GM19395 (cell line): ENCODE data around the gene KIF1B.
"Not testable (repeated sequence)": the region's sequence is repeated elsewhere in the genome, so short reads cannot be mapped to it uniquely, and the experiment has no call there.

ENCODE experiments used
- ATAC-seq: cut with Tn5 transposase; IDR thresholded peaks from one replicate; pipeline ENCODE4 v1.9.1; 2021; ENCODE audit warnings: mild to moderate bottlenecking, moderate library complexity; ENCODE audit not compliant: unreplicated experiment

Gene KIF1B

DNA sequence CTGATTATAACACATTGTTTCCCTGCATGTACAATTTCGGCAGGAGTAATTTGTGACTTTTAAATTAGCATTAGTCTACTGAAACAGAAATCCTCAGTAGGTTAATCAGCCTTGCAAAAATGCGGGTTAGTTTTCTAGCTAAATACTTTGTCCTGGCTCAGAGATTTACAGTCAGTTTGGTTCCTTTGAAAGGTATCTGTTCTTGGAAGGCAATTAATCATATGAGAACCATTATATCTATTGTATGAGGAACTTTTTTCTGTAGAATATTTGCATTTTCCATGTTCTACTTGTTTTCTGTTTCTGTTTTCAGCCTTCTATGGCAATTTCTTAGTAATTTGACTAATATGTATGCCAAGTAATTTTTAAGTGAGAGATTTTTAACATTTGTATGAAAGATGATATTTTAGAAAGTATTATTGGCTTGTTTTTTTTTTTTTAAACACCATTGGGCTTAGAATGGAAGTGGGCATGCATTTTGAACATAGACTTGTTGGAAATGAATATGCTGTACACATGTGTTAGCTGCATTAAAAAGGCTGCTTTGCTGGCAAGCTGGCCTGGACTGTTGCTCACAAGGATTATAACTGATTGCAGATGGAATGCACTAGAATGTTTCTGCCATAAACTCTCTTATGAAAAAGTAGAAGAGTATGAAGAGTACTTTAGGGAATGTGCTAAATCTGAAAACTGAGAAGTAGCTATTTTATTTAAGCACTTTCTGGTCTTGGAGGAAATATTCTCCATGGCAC is 26.2 kb downstream of the KIF1B start:
- ATAC-seq, result no peak

DNA sequence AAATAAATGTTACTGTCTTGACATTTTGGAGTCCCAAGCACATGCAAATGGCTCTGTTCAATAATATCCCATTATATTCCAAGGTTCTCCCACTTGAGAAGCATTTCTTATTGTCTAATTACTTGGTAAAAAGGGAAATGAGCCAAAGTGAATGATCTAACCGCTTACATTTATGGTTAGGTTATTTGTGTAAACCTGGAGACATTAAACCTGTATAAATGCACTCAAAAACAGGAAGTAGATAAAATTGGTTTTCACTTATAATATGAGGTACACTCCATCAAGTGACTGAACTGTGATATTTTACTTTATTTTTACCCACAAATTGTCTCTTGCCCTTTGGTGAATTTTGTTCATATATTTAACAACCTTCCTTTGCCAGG is 26.8 kb downstream of the KIF1B start:
- ATAC-seq, result no peak

DNA sequence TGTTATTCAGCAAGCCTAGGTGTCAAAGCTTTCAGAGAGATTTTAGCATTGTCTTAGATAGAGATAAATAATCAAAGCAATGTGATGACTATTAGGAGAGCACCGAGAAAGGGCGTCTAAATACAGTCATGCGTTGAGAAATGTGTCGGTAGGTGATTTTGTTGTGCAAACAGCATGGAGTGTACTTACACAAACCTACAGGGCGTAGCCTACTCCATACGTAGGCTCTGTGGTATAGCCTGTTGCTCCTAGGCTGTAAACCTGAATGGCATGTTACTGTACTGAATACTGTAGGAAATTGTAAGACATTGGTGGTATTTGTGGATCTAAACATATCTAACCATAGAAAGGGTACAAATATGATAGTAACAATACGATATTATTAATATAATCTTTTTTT is 31.8 kb downstream of the KIF1B start:
- ATAC-seq, result no peak

DNA sequence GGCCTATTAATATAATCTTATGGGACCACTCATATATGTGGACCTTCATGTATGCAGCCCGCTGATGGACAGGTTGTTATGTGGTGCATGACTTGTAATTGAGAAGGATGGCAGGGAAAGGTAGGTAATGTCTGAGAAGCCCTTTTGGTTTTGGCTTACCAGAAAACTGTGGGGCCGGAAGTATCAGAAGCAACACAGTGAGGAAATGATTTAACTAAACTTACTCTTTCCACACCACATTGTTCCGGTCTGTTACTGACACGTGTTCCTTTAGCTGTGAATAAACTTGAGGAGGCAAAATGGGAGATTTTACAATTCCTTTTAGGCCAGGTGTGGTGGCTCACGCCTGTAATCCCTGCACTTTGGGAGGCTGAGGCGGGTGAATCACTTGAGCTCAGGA is 32.4 kb downstream of the KIF1B start:
- no peak for ATAC-seq

DNA sequence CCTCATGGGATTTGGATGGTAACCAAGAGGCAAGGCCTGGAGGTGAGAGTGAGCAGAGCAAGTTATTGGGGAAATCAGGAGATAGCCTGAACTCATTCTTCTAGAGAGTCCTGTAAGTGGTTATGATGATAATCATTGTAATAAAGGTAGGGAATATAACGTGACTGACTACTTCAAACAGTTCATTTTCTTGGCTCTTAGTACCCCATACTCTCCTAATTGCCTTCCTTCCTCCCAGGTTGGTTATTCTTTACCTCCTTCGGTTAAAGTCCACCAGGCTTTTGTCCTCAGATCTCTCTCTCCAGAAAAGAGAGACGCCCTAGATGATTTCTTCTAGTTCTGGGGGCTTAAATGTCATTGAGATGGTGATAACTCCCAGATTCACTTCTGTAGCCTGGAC is 35.3 kb downstream of the KIF1B start:
- ATAC-seq, result no peak

DNA sequence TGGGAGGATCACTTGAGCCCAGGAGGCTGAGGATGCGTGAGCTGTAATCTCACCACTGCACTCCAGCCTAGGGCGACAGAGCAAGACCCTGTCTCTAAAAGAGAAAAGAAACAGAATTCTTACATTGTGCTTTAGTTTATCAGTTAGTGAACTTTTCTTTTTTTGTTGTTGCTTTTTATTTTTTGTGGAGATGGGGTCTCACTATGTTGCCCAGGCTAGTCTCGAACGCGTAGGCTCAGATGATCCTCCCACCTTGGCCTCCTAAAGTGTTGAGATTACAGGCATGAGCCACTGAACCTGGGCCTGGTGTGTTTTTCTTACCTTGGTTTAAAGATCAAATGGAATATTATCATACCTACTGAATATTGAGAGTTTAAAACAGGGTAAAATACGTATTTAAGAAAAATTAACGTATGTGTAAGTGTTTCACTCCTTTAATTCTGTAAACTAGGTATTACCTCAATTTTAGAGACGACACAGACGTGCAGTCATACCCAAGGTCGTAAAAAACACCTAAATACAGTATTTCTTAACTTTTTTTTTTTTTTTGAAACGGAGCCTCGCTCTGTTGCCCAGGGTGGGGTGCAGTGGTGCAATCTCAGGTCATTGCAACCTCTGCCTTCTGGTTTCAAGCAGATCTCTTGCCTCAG is 39.6 kb downstream of the KIF1B start:
- ATAC-seq, result no peak

DNA sequence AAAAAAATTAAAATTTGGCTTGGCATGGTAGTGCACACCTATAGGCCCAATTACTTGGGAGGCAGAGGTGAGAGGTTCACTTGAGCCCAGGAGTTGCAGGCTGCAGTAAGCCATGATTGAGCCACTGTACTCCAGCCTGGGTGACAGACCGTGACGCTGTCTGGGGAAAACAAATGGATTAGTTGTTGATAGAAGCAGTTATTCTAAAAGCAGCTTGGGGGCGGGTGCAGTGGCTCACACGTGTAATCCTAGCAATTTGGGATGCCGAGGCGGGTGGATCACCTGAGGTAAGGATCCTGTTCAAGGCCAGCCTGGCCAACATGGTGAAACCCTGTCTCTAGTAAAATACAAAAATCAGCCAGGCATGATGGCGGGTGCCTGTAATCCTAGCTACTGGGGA is 40.3 kb downstream of the KIF1B start:
- no peak for ATAC-seq

DNA sequence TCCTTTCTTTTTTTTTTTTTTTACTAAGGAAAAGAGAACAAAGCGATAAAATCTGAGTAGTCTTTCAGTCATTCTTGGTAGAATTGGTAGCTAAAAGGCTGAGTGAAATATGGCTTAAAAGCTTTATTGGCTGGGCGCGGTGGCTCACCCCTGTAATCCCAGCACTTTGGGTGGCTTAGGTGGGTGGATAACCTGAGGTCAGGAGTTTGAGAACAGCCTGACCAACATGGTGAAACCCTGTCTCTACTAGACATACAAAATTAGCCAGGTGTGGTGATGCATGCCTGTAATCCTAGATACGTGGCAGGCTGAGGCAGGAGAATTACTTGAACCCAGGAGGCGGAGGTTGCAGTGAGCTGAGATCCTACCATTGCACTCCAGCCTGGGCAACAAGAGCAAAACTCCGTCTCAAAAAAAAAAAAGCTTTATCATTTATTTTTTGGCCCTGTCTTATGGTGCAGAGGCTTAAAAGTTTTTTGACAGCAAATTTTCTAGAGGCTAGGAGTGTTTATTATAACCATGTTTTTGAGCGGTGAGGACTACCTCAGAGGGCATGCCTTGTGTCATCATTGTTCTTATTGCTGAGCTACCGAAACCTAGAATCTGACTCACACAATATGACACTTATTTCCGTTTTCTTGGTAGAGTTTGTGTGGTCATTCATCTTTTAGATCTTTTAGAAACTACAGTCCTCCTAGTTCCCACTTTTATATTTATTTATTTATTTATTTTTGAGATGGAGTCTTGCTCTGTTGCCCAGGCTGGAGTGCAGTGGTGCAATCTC is 41.1 kb downstream of the KIF1B start:
- ATAC-seq, result not testable (repeated sequence)

DNA sequence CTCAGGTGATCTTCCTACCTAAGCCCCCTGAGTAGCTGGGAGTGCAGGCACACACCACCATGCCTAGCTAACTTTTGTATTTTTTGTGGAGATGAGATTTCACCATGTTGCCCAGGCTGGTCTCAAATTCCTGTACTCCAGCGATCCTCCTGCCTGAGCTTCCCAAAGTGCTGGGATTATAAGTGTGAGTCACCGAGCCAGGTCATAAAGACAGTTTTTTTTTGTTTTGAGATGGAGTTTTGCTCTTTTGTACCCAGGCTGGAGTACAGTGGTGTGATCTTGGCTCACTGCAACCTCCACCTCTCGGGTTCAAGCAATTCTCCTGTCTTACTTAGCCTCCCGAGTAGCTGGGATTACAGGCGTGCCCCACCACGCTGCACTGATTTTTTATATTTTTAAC is 42.1 kb downstream of the KIF1B start:
- no peak for ATAC-seq

DNA sequence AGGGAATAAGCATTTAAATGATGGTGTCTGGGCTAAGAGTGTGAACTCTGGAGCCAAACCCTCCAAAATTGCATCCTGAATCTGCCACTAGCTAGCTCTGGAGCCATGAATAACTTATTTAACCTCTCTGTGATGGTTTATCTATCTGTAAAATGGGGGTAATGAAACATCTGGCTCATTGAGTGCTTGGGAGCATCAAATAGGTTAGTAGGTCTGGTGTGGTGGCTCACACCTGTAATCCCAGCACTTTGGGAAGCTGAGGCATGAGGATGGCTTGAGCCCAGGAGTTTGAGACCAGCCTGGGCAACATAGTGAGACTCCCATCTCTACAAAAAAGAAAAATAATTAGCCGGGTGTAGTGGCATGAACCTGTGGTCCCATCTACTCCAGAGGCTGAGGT is 42.8 kb downstream of the KIF1B start:
- ATAC-seq, result no peak

DNA sequence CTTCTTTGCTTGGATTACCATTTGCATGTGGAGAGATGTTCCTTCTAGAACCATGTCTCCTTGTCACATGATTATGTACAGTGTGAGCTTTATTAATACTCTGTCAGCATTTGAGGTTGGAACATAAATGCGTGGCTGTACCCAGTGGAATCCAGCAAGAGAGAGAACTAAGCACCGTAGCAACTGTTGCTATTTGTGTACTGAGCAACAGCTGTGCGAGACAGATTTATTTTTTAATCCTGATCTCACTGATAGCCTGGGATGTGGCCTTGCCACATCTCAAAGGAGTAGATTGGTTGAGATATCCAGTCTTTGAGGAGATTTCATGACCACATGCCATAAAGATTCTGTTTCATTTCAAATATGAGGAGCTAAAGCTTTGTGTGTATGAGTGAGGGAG is 43.4 kb downstream of the KIF1B start:
- ATAC-seq, result no peak

DNA sequence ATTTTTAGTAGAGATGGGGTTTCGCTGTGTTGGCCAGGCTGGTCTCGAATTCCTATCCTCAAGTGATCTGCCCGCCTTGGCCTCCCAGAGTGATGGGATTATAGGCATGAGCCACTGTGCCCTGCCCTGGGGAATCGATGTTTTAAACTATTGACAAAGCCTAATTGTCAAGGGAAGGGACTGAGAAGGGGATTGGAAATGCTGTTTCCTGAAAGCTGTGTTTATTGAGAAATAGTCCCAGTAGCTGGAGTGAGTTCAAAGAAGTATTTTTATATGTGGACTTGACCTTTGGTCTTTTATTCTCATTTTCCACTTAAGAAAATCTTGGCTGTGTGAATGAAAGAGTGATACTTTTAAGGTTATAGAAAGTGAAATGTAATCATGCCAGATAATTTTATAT is 47.5 kb downstream of the KIF1B start:
- no peak for ATAC-seq

DNA sequence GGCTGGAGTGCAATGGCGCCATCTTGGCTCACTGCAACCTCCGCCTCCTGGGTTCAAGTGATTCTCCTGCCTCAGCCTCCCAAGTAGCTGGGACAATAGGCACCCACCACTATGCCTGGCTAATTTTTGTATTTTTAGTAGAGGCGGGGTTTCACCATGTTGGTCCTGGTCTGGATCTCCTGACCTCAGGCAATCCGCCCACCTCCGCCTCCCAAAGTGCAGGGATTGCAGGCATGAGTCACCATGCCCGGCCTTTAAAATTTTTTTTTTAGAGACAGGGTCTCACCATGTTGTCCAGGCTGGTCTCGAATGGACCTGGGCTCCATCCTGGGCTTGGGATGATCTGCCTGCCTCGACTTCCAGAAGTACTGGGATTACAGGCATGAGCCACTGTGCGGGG is 49.2 kb downstream of the KIF1B start:
- not testable (repeated sequence) for ATAC-seq

DNA sequence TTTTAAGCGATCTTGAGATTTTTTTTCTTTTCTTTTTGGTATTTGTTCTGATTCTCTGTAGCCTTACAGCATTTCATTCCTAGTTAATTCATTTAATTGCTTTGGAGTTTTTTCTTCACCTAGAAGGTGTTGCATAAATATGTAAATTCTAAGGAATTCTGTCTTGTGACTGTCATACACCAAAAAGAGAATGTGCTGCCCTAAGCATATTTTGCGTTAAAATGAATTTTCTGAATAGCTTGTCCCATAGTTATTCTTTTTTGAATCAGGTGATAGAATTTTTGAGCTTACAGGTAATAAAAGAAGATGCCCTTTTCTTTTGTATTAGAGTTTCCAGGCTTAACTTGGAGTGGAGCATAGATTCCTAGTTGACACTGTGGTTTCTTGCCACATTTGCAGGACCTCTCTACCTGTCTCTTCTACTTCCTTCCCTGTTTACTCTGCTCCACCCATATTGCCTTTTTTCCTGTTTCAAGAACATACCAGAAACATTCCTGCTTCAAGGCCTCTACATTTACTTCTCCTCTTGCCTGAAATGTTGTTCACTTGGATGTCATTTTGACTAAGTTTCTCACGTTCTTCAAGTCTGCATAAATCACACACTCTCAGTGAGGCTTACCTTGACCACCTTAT is 53.2 kb downstream of the KIF1B start:
- no peak for ATAC-seq

DNA sequence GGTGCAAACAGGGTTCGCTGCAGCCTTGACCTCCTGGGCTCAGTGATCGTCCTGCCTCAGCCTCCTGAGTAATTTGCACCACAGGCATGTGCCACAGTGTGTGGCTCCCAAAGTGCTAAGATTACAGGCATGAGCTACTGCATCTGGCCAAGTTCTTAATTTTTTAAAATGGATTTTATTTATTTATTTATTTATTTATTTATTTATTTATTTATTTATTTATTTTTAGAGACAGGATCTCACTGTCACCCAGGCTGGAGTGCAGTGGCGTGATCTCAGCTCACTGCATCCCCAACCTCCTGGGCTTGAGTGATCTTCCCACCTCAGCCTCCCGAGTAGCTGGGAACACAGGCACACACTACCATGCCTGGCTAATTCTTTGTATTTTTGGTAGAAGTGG is 54.7 kb downstream of the KIF1B start:
- ATAC-seq, result no peak

DNA sequence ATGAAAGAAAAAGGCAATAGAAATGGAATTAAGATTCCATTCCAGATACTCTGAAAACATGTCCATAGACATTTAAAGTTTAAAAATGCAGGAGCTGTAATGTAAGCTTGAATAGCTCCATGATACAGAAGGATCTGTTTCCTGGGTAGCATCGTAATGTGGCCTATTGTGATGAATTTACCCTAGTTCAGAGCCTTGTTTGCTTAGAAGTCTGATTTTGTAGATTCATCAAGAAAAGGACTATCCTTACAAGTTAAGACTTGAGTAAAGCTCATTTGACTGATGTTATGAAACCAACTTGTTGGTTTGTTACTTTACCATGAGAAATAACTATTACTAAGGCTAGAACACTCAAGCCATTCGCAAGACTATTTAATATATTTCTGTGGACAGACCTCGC is 55.5 kb downstream of the KIF1B start:
- no peak for ATAC-seq

DNA sequence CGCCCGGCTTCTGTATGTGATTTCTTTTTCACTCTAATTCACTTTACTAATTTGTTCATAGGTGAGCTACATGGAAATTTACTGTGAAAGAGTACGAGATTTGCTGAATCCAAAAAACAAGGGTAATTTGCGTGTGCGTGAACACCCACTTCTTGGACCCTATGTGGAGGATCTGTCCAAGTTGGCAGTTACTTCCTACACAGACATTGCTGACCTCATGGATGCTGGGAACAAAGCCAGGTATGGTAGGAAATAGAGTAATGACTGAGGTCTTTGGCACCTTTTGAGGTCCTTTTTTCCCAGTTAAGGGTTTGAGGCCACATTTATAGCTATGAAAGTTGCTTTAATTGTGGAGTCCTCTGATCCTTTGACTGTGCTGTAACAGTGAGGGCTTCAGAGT is 56.9 kb downstream of the KIF1B start:
- ATAC-seq, result no peak

DNA sequence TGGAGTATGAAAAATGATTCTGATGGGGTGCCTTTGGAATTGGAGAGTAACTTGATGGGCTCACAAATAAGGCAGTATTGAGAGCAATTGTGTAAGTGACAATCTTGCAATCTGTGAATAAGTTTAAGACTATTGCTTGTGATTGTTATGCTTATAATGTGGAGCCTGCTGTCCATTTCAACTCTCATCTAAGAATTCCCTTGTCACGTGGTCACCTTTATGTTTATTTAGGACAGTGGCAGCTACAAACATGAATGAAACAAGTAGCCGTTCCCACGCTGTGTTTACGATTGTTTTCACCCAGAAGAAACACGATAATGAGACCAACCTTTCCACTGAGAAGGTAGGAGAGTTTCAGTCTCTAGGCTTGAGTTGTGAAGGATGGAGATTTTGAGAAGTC is 57.6 kb downstream of the KIF1B start:
- no peak for ATAC-seq

DNA sequence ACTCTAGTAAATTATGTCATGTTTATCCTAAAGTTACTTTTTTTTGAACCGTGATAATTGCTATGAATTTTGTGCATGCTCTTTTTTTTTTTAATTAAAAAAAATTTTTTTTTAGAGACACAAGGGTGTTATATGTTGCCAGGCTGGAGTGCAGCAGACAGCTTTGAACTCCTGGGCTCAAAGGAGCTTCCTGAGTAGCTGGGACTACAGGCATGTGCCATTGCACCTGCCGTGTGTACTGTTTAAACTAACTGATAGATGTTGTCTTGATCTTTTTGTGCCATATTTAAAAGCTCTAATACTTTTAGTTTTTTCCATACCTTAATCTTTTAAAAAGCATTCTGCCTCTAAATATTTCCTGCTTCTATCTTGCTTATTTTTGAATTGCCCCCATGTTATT is 60.7 kb downstream of the KIF1B start:
- no peak for ATAC-seq

DNA sequence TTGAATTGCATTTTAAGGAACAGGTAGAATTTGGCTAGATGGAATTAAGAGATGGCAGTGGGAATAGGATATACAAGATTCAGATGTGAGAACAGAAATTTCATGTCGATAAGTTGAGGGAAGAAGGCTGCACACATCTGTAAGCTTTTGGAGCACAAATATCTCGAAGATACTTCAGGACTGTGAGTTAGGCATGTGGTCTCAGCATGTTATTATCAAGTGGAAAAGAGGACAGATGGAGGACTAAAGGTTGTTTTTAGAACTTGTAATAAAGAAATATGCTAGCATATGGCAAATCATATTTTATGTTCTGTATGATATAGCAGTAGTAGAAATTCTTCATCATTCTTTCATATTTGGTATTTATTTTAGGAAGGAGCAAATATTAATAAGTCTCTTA is 61.5 kb downstream of the KIF1B start:
- no peak for ATAC-seq

DNA sequence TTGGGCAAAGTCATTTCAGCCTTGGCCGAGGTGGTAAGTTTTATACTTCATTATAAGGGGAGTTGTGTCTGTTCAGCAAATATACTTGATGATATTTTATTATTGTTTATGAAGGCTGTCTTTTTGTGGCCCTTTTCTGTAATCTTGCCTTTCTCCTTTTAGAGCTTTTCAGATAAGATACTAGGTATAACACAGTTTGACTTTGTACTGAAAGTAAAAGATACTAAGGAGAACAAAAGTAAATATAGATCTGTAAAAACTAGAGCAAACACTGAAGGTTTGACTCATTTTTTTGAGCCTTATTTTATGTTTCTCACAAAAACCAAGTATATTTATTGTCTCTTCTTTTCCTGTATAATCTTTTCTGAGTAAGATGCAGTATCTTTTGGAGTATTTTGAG is 61.9 kb downstream of the KIF1B start:
- no peak for ATAC-seq

DNA sequence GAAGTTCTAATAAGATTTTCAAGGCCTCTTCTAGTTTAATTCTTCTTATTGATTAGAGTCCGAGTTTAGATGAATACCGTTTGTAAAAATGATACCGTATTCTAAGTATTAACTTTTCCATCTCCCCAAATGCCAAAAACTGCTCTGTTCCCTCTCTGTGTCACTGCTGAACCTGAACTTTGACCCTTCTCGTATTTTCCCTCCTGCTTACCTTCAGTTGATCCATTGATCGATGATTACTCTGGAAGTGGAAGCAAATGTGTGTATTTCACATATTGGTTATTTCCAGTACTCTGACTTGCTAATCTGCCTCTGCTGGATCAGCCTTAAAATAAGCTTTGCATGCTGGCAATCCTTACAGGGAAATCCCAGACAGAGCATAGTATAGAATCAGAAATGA is 68.5 kb downstream of the KIF1B start:
- ATAC-seq, result no peak
